WERI-Rb-1 (cell line): ENCODE data around the gene CLEC4C.
A peak's percentile ranks its signal among the peaks of the same experiment; 100 is the strongest.

ENCODE experiments used
- DNase-seq: peaks from one replicate; pipeline ENCODE4 v3.0.0-alpha.2; 2020
- H3K27ac ChIP-seq: fragments of 250-450 bp; sonication (Bioruptor Pico); 2 replicates; pipeline ENCODE4 v1.5.1; 2020; ENCODE audit warnings: mild to moderate bottlenecking, moderate library complexity
- H3K27me3 ChIP-seq: fragments of 250-450 bp; sonication (Bioruptor Pico); 2 replicates; pipeline ENCODE4 v1.5.1; 2021; ENCODE audit warnings: mild to moderate bottlenecking, low read depth, moderate library complexity; ENCODE audit not compliant: insufficient read depth, severe bottlenecking
- H3K36me3 ChIP-seq: fragments of 250-450 bp; sonication (Bioruptor Pico); 2 replicates; pipeline ENCODE4 v1.5.1; 2020; ENCODE audit warnings: mild to moderate bottlenecking, moderate library complexity
- H3K4me3 ChIP-seq: 2 replicates; pipeline ENCODE4 v1.5.1; 2011; ENCODE audit warnings: low read depth, mild to moderate bottlenecking, control low read depth, low read length
- H3K9me3 ChIP-seq: fragments of 250-450 bp; sonication (Bioruptor Pico); 2 replicates; pipeline ENCODE4 v1.5.1; 2021; ENCODE audit warnings: mild to moderate bottlenecking, moderate library complexity; ENCODE audit not compliant: severe bottlenecking
- TF ChIP-seq, protein P1 (sequence below): IDR thresholded peaks from 2 replicates; pipeline ENCODE4 v1.5.1; 2011; ENCODE audit warnings: low read depth, mild to moderate bottlenecking, control low read depth, inconsistent platforms, low read length

CLEC4C gene

GRCh38 chr12:7711133-7711532 is 36.0 kb downstream of the CLEC4C start, which contains the start of gene DPPA3:
Gene DPPA3 (plus strand): TSS chr12:7711433. CDS start chr12:7711571, 138 bp downstream.
- DNase-seq, result no peak
- Histone ChIP-seq H3K9me3 (no peaks in the 10 kb centered on the region), H3K27ac (no peak within 1 kb of the TSS), H3K36me3 (no peaks in the 10 kb centered on the region), H3K4me3 (no peak within 1 kb of the TSS), H3K27me3 (no peaks in the 10 kb centered on the region)
- TF ChIP-seq, protein P1, sequence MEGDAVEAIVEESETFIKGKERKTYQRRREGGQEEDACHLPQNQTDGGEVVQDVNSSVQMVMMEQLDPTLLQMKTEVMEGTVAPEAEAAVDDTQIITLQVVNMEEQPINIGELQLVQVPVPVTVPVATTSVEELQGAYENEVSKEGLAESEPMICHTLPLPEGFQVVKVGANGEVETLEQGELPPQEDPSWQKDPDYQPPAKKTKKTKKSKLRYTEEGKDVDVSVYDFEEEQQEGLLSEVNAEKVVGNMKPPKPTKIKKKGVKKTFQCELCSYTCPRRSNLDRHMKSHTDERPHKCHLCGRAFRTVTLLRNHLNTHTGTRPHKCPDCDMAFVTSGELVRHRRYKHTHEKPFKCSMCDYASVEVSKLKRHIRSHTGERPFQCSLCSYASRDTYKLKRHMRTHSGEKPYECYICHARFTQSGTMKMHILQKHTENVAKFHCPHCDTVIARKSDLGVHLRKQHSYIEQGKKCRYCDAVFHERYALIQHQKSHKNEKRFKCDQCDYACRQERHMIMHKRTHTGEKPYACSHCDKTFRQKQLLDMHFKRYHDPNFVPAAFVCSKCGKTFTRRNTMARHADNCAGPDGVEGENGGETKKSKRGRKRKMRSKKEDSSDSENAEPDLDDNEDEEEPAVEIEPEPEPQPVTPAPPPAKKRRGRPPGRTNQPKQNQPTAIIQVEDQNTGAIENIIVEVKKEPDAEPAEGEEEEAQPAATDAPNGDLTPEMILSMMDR, result no peak

- Histone ChIP-seq H3K27ac (no peak overlapping the region), H3K4me3 (no peak overlapping the region), H3K27me3 (no peaks in the 10 kb centered on the region), H3K9me3 (no peaks in the 10 kb centered on the region), H3K36me3 (no peaks in the 10 kb centered on the region)
- peak; percentile 11 for DNase-seq
- TF ChIP-seq, protein P1, result no peak
Measured at GRCh38 chr12:7709969-7710675, 37.1 kb downstream of the CLEC4C start.

- no peak for DNase-seq
- Histone ChIP-seq H3K36me3 (no peaks in the 10 kb centered on the region), H3K4me3 (no peak overlapping the region), H3K9me3 (no peaks in the 10 kb centered on the region), H3K27me3 (no peaks in the 10 kb centered on the region), H3K27ac (no peak overlapping the region)
- TF ChIP-seq, protein P1, result no peak
Measured at GRCh38 chr12:7705846-7706245, 41.3 kb downstream of the CLEC4C start.

GRCh38 chr12:7695566-7696197 is 51.5 kb downstream of the CLEC4C start, which contains the start of gene GDF3:
Gene GDF3 (minus strand): TSS chr12:7695775. CDS start chr12:7695728, 47 bp downstream.
- TF ChIP-seq, protein P1, result no peak
- Histone ChIP-seq H3K27me3 (no peaks in the 10 kb centered on the region), H3K9me3 (no peaks in the 10 kb centered on the region), H3K36me3 (no peaks in the 10 kb centered on the region), H3K4me3 (no peak within 1 kb of the TSS), H3K27ac (no peak within 1 kb of the TSS)
- no peak for DNase-seq

DNA sequence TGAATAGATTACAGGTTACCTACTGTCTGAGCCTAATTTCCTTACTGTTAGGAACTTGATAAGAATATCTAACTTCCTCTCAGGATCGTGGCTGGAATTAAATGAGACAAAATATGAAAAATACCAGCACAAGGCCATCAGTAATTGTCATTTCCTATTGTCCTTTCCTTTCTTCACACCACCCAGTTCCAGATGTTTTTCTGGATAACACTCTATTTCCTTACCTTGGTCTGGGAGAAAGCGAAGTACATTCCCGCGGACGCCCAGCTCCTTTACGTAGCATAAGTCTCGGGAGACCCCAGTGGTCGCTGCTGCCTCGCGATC is 52.0 kb downstream of the CLEC4C start:
- Histone ChIP-seq H3K9me3 (no peaks in the 10 kb centered on the region), H3K4me3 (no peak overlapping the region), H3K27me3 (no peaks in the 10 kb centered on the region), H3K27ac (no peak overlapping the region), H3K36me3 (no peaks in the 10 kb centered on the region)
- TF ChIP-seq, protein P1, result no peak
- no peak for DNase-seq
